Lung (tissue), 12 donors: ENCODE measurements around the gene STARD7. TPM values are rescaled to one million over a fixed set of nuclear protein-coding genes. Genes with fewer than 3 reads are reported as not detected.

Experiments
- ATAC-seq: fragments of 200-7000 bp; cut with Tn5 transposase; one replicate; pipeline ENCODE4 v1.9.1; 2020; ENCODE audit warnings: moderate number of reproducible peaks; ENCODE audit not compliant: insufficient read depth, low FRiP score
- DNase-seq, 3 donors: peaks; one replicate each; pipeline ENCODE4 v3.0.0-alpha.2; 2013 to 2017
- H3K27ac ChIP-seq, 2 donors: one replicate each; pipeline ENCODE4 v1.5.1; 2013; ENCODE audit warnings: mild to moderate bottlenecking in 2 of 2, moderate library complexity in 2 of 2, control low read depth in 1 of 2, inconsistent platforms in 1 of 2, low read depth in 1 of 2, low read length in 1 of 2
- H3K27me3 ChIP-seq, 3 donors: one replicate each; pipeline ENCODE4 v1.5.1; 2013; ENCODE audit warnings: low read length in 2 of 3; ENCODE audit not compliant: control insufficient read depth in 3 of 3, insufficient read depth in 3 of 3
- H3K36me3 ChIP-seq, 4 donors: one replicate each; pipeline ENCODE4 v1.5.1; 2013; ENCODE audit warnings: low read length in 4 of 4, mild to moderate bottlenecking in 1 of 4, moderate library complexity in 1 of 4; ENCODE audit not compliant: control insufficient read depth in 4 of 4, insufficient read depth in 4 of 4
- H3K4me1 ChIP-seq, 5 donors: one replicate each; pipeline ENCODE4 v1.5.1; 2013; ENCODE audit warnings: low read length in 5 of 5, mild to moderate bottlenecking in 2 of 5, moderate library complexity in 1 of 5; ENCODE audit not compliant: control insufficient read depth in 5 of 5, insufficient read depth in 5 of 5
- H3K4me3 ChIP-seq: one replicate; pipeline ENCODE4 v1.5.1; 2013; ENCODE audit warnings: mild to moderate bottlenecking, control low read depth, moderate library complexity
- H3K9ac ChIP-seq, 2 donors: one replicate each; pipeline ENCODE4 v1.5.1; 2013; ENCODE audit warnings: low read length in 2 of 2, control low read depth in 1 of 2; ENCODE audit not compliant: insufficient read depth in 1 of 2
- H3K9me3 ChIP-seq, 4 donors: one replicate each; pipeline ENCODE4 v1.5.1; 2013; ENCODE audit warnings: low read length in 3 of 4, mild to moderate bottlenecking in 1 of 4, moderate library complexity in 1 of 4; ENCODE audit not compliant: control insufficient read depth in 4 of 4, insufficient read depth in 3 of 4
- CTCF ChIP-seq: IDR thresholded peaks from 2 replicates; pipeline ENCODE4 v1.5.1; 2012; ENCODE audit warnings: mild to moderate bottlenecking; ENCODE audit errors: control extremely low read depth, extremely low read depth
- WGBS, 2 donors: extraction: QIAGEN DNeasy Blood & Tissue Kit; methylation state at CpG; one replicate each; pipeline ENCODE4 v1.1.7; 2013; 5-methylcytosine and 5-hydroxymethylcytosine counted together
- polyA plus RNA-seq, 2 donors: library from polyadenylated mRNA; stranded (reverse); fragments of 200-250 nt; gene quantifications; one replicate each; pipeline ENCODE4 v1.2.1, GENCODE V29; 2013
- total RNA-seq, 2 donors: library from RNA; depleted of rRNA in 1 of 2; stranded (reverse); fragments of >200 nt in 1 of 2; gene quantifications; one replicate each; pipeline ENCODE4 v1.2.1, GENCODE V29; 2014 to 2021
- donor health status: control.
- donor health status: control.
- donor health status: Bipolar disorder and iron deficiency.
- donor health status: healthy.
- donor health status: DM: yes; HTN: yes; CAD: no.

The STARD7 gene
- total and polyA plus RNA-seq, 4 donors, result 52.2 to 141 (median 92.9) TPM

GRCh38 chr2:96151595-96152303, 56.9 kb downstream of the STARD7 start:
- Histone ChIP-seq H3K27me3 (no peaks in the 10 kb centered on the region), H3K4me1 (peaks cover 0 to 18% (median 5%) of the 10 kb centered on the region in 5 donors), H3K4me3 (no peak overlapping the region), H3K9ac (no peak overlapping the region), H3K9me3 (no peaks in the 10 kb centered on the region), H3K36me3 (no peaks in the 10 kb centered on the region), H3K27ac (no peak overlapping the region)
- DNase-seq (no peak), ATAC-seq (no peak)
- no peak for TF ChIP-seq CTCF
- WGBS, 2 donors, result 83 to 95% methylated on average over 9 of the region's 9 CpGs

- no peak for TF ChIP-seq CTCF
- WGBS, 2 donors, result 92 to 94% methylated on average over 14 of the region's 14 CpGs
- no peak for DNase-seq
These were observed 57.6 kb downstream of the STARD7 start for GRCh38 chr2:96150791-96151594.

GRCh38 chr2:96150007-96150640, 58.5 kb downstream of the STARD7 start:
- ATAC-seq, result no peak
- Histone ChIP-seq H3K36me3 (no peaks in the 10 kb centered on the region), H3K27ac (no peak overlapping the region), H3K9ac (no peak overlapping the region), H3K27me3 (no peaks in the 10 kb centered on the region), H3K9me3 (no peaks in the 10 kb centered on the region), H3K4me1 (peaks cover 0 to 30% (median 5%) of the 10 kb centered on the region in 5 donors), H3K4me3 (no peak overlapping the region)
- 64 to 91% methylated on average over 6 of the region's 6 CpGs for WGBS, 2 donors
- DNase-seq, result no peak
- TF ChIP-seq CTCF, result no peak

More at GRCh38 chr2:96150791-96151594, 57.6 kb downstream of the STARD7 start:
- ATAC-seq, result no peak
- peaks cover 0 to 25% (median 5%) of the 10 kb centered on the region in 5 donors for H3K4me1 ChIP-seq
- no peak overlapping the region for H3K4me3 ChIP-seq
- no peaks in the 10 kb centered on the region for H3K9me3 ChIP-seq
- no peak overlapping the region for H3K27ac ChIP-seq
- no peak overlapping the region for H3K9ac ChIP-seq
- no peaks in the 10 kb centered on the region for H3K27me3 ChIP-seq
- H3K36me3 ChIP-seq, result no peaks in the 10 kb centered on the region
